Stimulated activated CD8-positive, alpha-beta memory T cell treated with anti-CD3 and anti-CD28 coated beads, Interleukin-7, amount 100 ng/mL, for 4 hours (primary cell): ENCODE data around the gene RNF40.

Source experiments
- DNase-seq, 2 donors: peaks; one replicate each; pipeline ENCODE4 v3.0.0-alpha.2; 2020; ENCODE audit warnings: low read depth in 2 of 2

The RNF40 gene

DNA sequence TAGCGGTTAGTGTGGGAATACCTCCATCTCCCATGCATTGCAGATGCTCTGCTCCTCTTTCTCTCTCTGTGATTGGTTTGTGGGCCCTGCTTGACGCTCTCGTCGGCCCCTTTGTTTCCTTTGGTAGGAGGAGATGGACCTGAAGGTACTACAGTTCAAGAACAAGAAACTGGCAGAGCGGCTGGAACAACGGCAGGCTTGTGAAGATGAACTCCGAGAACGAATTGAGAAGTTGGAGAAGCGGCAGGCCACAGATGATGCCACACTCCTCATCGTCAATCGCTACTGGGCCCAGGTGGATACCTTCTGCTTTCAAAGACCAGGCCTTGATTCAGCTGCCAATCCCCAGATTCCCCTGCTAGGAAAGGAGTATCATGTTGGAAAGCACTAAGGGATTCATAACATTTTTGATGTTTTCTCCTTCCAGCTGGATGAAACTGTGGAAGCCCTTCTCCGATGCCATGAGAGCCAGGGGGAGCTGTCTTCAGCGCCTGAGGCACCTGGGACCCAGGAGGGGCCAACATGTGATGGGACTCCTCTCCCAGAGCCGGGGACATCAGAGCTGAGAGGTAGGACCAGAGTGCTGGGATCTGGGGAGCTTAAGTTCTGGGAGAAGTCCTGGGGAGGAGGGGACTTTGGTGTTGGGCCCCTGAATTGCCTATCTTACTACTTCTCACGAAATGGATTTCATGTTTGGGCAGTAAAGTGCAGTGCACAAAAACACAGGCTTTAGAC lies 1.0 kb downstream of the RNF40 start:
- DNase-seq = no peak

DNA sequence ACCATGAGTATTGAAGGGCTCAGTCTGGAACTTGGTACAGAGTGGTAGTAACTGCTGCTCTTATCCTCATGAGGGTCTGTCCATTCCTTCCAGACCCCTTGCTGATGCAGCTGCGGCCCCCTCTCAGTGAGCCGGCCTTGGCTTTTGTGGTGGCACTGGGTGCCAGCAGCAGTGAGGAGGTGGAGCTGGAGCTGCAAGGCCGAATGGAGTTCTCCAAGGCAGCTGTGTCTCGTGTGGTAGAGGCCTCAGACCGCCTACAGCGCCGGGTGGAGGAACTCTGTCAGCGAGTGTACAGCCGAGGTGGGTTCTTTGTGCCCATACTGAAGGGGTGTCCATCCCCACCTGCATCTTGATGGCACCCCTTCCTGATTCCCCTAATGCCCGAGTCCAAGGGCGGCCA lies 2.0 kb downstream of the RNF40 start:
- DNase-seq = no peak

DNA sequence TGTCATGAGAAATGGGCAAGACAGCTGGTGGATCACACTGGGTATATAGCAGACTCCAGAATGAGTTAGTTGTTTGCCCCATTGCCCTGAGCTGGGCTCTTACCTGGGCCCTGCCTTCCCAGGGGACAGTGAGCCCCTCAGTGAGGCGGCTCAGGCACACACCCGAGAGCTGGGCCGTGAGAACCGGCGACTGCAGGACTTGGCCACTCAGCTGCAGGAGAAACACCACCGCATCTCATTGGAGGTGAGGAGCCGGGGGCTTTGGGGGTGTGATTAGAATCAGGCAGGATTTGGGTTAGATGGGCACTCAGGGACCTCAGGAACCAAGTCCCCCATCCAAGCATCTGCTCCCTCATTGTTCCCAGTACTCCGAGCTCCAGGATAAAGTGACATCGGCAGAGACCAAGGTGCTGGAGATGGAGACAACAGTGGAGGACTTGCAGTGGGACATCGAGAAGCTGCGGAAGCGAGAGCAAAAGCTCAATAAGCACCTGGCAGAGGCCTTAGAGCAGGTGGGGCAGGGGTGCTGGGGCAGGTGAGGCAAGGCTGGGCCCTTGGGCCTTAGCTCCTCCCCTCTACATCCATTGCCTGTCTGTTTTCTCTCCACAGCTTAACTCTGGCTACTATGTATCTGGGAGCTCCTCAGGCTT lies 2.8 kb downstream of the RNF40 start:
- DNase-seq = no peak

GRCh38 chr16:30766206-30766932 lies 4.2 kb downstream of the RNF40 start:
- DNase-seq = no peak

GRCh38 chr16:30766933-30767284 lies 4.8 kb downstream of the RNF40 start:
- DNase-seq = no peak

GRCh38 chr16:30767767-30768465 lies 5.8 kb downstream of the RNF40 start:
- DNase-seq = no peak

DNA sequence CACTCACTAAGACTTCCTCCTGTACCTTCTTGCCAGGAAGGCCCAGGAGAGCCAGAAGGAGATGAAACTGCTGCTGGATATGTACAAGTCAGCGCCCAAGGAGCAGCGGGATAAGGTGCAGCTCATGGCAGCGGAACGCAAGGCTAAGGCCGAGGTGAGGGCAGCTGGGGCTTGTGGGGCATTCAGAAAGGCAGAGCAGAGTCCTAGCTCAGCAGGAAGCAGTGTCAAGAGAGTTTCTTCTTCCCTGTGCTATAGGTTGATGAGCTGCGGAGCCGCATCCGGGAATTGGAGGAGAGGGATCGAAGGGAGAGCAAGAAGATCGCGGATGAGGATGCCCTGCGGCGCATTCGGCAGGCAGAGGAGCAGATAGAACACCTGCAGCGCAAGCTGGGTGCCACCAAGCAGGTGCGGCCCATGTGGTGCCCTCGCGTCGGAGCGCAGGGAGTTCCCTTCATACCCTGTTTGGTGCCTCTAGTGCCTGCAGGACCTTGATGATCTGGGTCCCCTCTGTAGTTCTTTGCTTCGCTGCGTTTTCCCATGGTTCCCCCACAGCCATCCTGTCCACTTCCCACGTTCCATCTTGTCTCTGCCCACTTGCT lies 6.6 kb downstream of the RNF40 start:
- DNase-seq = no peak

DNA sequence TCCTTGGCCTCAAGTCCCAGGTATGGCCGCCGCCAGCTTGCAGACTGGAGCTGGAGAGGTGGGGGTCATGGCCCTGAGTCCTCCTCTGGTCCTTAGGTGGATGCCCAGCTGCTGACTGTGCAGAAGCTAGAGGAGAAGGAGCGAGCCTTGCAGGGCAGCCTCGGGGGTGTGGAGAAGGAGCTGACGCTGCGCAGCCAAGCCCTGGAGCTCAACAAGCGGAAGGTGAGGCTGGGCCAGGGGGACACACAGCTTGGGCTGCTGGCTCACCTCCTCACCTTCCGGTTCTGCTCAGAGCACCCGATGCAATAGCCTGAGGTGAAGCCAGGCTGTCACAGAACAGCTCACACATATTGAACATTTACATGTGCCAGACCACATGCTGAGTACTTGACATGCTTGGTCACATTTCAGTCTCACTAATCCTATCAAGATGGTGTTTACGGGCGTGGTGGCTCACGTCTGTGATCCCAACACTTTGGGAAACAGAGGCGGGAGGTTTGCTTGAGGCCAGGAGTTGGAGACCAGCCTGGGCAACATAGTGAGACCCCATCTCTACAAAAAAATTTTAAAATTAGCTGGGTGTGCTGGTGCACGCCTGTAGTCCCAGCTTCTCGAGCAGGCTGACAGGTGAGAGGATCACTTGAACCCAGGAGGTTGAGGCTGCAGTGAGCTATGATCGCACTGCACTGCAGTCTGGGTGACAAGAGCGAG lies 7.4 kb downstream of the RNF40 start:
- DNase-seq = no peak

DNA sequence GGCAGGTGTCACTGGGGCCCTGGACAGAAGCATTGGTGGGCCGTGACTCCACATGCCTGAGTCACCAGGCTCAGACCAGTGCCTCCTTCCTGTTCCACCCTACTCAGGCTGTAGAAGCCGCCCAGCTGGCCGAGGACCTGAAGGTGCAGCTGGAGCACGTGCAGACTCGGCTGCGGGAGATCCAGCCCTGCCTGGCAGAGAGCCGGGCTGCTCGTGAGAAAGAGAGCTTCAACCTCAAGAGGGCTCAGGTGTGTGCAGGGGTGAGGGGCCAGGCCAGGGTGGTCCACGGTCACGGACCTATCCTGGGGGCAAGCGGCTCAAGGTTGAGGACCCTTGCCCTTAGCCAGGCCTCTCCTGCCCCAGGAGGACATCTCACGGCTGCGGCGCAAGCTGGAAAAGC lies 9.6 kb downstream of the RNF40 start:
- no peak for DNase-seq

DNA sequence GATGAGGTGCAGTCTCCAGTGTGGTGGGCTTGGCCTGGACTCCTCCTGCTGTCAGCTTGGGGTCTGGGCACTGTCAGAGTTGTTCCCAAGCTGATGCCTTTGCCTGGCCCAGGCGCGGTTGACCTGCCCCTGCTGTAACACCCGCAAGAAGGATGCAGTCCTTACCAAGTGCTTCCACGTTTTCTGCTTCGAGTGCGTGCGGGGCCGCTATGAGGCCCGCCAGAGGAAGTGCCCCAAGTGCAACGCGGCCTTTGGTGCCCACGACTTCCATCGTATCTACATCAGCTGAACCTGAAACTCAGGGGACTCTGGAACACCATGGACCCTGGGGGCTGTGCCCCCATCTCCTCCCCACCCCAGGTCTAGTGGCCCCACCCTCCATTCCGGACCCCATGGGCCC lies 11.7 kb downstream of the RNF40 start:
- no peak for DNase-seq

DNA sequence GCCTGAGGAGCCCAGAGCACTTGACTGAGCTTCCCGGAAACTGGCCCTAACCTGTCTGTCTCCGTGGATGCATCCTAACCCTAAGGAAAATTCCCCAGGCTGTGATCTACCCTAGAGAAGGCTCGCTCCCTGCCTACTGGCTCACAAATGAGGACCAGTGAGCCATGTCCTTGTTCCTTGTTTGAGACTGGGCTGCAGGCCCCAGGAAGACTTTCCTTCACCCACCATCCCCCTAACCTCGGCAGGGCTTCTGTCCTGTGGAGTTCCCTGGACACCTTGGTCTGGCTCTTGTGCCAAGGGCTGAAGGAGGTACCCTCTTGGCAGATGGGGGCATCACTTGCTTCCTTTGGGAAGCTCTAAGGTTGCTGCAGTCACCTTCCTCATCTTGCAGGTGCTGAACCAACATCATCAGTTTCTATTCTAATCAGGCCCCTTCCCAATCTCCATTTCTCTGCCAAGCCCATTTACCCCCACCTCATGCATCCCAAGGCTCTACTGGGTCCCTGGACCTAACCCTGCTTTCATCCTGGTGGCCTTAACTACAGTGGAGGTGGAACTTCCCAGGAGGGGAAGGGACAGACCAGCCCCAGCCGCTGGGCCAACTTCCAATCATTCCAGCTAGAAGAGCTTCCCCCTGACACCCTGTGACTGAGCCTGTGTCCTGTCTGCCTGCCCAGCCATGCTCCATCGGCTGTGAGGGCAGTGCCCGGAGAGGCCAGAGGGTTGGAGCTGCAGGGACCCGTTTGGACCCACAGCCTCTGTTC lies 12.4 kb downstream of the RNF40 start:
- DNase-seq = no peak

- no peak for DNase-seq
These were observed 12.9 kb downstream of the RNF40 start for GRCh38 chr16:30775131-30775391.

- peak; percentile 28 to 42 for DNase-seq
These were observed 13.5 kb downstream of the RNF40 start for GRCh38 chr16:30775392-30776188.

DNA sequence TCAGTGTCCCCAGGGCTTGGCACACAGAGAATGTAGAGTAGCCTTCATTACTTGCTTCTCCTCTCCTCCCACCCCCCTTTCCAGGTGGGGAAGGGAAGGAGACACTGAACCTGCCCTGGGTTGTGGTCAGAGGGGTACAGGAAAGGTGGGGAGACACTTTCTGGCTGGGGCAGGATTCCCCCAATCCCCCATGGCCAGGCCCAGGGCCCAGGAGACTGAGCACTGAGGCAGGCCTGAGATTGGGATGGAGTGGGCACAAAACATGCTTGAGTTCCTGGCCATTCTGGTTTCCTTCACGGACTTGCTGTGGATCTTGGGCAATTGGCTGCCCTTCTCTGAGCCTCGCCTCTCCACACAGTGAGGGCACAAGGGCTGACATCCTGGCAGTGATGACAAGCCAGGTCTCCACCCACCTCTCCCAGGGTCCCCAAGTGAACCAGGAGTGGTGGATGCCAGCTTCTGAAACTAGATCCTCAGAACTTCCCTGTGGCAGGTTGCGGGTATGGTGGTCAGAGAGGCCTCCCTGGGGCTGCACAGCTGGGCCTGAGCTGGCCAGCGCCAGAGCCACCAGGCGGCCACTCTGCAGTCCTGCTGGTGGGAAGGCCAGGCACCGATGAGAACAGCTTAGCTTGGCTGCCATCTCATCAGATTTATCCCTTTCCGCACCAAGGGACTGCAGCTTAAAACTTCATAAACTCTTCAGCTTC lies 15.6 kb downstream of the RNF40 start:
- no peak for DNase-seq

GRCh38 chr16:30778549-30779244 lies 16.6 kb downstream of the RNF40 start:
- no peak for DNase-seq

DNA sequence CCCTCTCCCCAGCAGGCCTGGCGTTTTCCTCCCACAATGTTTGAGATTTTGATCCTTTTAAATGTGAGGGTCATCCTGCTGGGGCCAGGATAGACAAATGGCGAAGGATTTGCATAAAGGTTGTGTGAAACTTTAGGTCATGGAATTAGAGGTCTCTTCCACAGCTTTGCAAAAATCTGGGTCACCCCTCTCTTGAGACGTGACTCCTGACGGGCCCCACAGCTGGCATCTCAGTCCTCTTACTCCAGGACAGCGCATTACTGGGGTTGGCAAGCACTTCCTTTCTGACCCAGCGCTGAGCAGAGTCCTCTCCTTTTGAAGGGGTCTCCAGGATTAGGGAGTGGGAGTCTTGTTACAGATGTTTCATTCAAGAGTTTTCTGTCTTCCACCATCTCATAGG lies 17.5 kb downstream of the RNF40 start:
- no peak for DNase-seq

DNA sequence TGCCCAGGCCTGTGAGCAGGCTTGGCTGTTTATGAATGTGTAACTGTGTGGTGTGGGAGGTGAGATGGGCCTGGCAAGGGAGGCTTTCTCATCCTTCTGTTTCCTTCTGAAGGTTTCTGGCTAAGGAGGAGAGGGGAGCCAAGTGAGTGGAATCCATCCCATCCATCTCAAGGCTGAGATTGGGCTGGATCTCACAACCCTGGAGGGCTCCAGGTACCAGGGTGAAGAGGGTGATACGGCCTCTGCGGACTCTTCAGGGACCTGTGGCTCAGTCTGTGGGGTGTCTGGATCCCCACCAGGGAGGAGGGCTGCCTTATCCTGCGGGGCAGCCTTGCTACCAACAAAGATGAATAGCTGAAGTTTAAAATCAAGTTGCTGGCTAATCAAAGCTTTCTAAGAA lies 17.9 kb downstream of the RNF40 start:
- no peak for DNase-seq

- no peak for DNase-seq
These were observed 18.4 kb downstream of the RNF40 start for GRCh38 chr16:30780549-30780948.
